ENCODE measurements around the gene DMRTA1. TPM values are rescaled to one million over a fixed set of nuclear protein-coding genes. Genes with fewer than 3 reads are reported as not detected.

Gene DMRTA1
- 1.00 and 1.5 TPM in 2 replicates for total RNA-seq

GRCh38 chr9:22446589-22446949, at the start of gene DMRTA1:
Gene DMRTA1 (plus strand): TSS chr9:22446824. CDS start chr9:22447066, 242 bp downstream.

